Stomach (tissue), 9 donors: ENCODE results near the gene C4orf50. TPM values are rescaled to one million over a fixed set of nuclear protein-coding genes. Genes with fewer than 3 reads are reported as not detected.
A peak's percentile ranks its signal among the peaks of the same experiment; 100 is the strongest.

Source experiments
- DNase-seq, 2 donors: peaks; one replicate each; pipeline versions ENCODE4 v3.0.0 to v3.0.0-alpha.2; 2013 to 2019
- H3K27ac ChIP-seq, 5 donors: fragments of 200-600 bp in 4 of 5; sonication (generic) in 4 of 5; one replicate each; pipeline ENCODE4 v1.5.1; 2013 to 2019; ENCODE audit warnings: mild to moderate bottlenecking in 1 of 5, moderate library complexity in 1 of 5
- H3K27me3 ChIP-seq, 3 donors: fragments of 200-600 bp; sonication (generic); one replicate each; pipeline ENCODE4 v1.5.1; 2017 to 2019; ENCODE audit warnings: mixed run types in 1 of 3
- H3K36me3 ChIP-seq, 4 donors: fragments of 200-600 bp; sonication (generic); 1 replicate in 3 of 4; 2 replicates in 1 of 4; pipeline ENCODE4 v1.5.1; 2016 to 2019
- H3K4me1 ChIP-seq, 4 donors: fragments of 200-600 bp; sonication (generic); one replicate each; pipeline ENCODE4 v1.5.1; 2016 to 2019
- H3K4me3 ChIP-seq, 4 donors: fragments of 200-600 bp; sonication (generic) in 3 of 4; one replicate each; pipeline ENCODE4 v1.5.1; 2016 to 2019; ENCODE audit warnings: mild to moderate bottlenecking in 1 of 4
- H3K9me3 ChIP-seq, 4 donors: fragments of 200-600 bp; sonication (generic); one replicate each; pipeline ENCODE4 v1.5.1; 2016 to 2019
- CTCF ChIP-seq, 7 experiments: fragments of 450-650 bp in 4 of 7; fragments of 200-600 bp in 3 of 7; sonication (generic) in 3 of 7; IDR thresholded peaks; one replicate each; pipeline ENCODE4 v1.5.1; 2016 to 2019; ENCODE audit warnings: antibody characterized with exemption in 7 of 7, control low read depth in 2 of 7, mild to moderate bottlenecking in 1 of 7
- EP300 ChIP-seq: sonication (generic); formaldehyde crosslinking; IDR thresholded peaks from one replicate; pipeline ENCODE4 v1.6.1; 2017; ENCODE audit warnings: antibody characterized with exemption
- POLR2A ChIP-seq, 4 donors: fragments of 450-650 bp; IDR thresholded peaks; one replicate each; pipeline ENCODE4 v1.6.1; 2016; ENCODE audit warnings: antibody characterized with exemption in 4 of 4, control low read depth in 2 of 4, mild to moderate bottlenecking in 1 of 4, moderate library complexity in 1 of 4
- POLR2AphosphoS5 ChIP-seq, 3 donors: sonication (generic); formaldehyde crosslinking; IDR thresholded peaks; one replicate each; pipeline ENCODE4 v1.6.1; 2016; ENCODE audit warnings: antibody characterized with exemption in 3 of 3
- WGBS, 5 donors: extraction: QIAGEN DNeasy Blood & Tissue Kit in 3 of 5; methylation state at CpG; one replicate each; pipeline versions ENCODE4 v1.1.5 to v1.1.7; 2013 to 2018; 5-methylcytosine and 5-hydroxymethylcytosine counted together
- intact Hi-C: fragments of 100-400 bp; cut with DNase I; formaldehyde crosslinking; loops from one replicate; pipeline ENCODE4 v1.15.1; 2023; ENCODE audit warnings: low total_unique reads
- polyA plus RNA-seq, 3 donors: library from polyadenylated mRNA; stranded (reverse); fragments of 200-250 nt; gene quantifications; one replicate each; pipeline ENCODE4 v1.2.3, GENCODE V29; 2013
- total RNA-seq, 5 donors: library from RNA; depleted of rRNA; stranded (reverse); fragments of >200 nt; gene quantifications; one replicate each; pipeline versions ENCODE4 v1.1.0 to v1.2.3, GENCODE V29; 2014 to 2016
- donor health status: healthy with polysubstance abuse.
- donor health status: Bipolar disorder and iron deficiency.
- donor health status: healthy.

C4orf50 gene
- total and polyA plus RNA-seq, 8 donors: under 0.01 to 1.8 (median 0.85) TPM; not detected in 4

DNA sequence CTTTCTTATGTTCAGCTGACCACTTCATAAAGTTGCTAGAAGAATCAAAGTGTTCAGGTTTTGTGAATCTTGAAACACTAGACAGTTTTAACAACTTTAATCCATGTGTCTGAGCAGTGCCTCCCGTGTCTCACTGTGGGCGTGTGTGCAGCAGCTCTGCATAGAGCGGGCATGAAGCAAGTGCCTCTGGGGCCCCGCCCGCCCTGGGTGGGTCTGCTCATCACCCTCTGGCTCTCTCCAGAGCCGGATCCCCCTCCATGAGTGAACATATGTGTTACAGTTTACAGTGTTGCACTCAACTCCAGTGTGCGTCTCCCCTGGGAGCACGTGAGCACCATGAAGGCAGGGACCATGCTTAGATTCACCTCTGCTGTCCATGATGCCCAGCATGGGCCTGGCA lies 87.8 kb downstream of the C4orf50 start:
- no peak for TF ChIP-seq EP300
- TF ChIP-seq CTCF (IDR thresholded peaks at IDR 0.05): no peak
- Histone ChIP-seq H3K4me1 (no peaks in the 10 kb centered on the region), H3K9me3 (no peaks in the 10 kb centered on the region), H3K27ac (no peak overlapping the region), H3K4me3 (no peak overlapping the region), H3K27me3 (peaks cover 0 to 80% (median 3%) of the 10 kb centered on the region in 3 donors), H3K36me3 (no peaks in the 10 kb centered on the region)
- WGBS, 5 donors: 69 to 83% (median 75%) methylated on average over 8 of the region's 8 CpGs
- peak in 1 of 2 donors; percentile 20 for DNase-seq
- intact Hi-C loops: no loop called here

DNA sequence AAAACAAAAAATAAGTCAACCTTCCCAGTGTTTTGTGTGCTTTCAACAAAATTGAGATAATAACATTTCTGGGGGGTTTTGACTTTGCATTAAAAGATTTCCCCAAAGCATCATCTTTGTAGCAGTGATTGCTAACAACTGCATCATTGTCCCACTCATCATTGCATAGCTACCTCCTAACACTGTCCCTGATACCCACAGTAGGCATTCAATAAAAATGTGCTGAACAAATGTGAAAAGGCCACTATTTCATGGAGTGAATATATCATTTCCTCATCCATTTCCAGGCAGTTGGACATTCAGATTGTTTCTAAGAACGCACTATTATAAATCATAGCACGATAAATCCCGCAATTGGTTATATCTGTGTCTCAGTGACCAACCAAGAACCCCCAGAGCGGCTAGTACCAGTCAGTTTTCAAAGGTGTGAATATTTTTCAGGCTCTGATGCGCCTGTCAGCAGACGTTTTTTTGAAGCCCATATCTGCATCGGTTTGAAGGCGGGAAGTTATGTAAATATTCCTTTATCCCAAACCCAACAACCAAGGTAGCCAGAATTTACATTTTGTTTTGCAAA lies 89.3 kb downstream of the C4orf50 start:
- peaks cover 0 to 74% (median 3%) of the 10 kb centered on the region in 3 donors for H3K27me3 ChIP-seq
- H3K27ac ChIP-seq: no peak overlapping the region
- no peaks in the 10 kb centered on the region for H3K36me3 ChIP-seq
- H3K4me1 ChIP-seq: no peaks in the 10 kb centered on the region
- H3K9me3 ChIP-seq: no peaks in the 10 kb centered on the region
- DNase-seq: no peak
- intact Hi-C loops: no loop called here
- no peak for TF ChIP-seq EP300
- WGBS, 5 donors: 50 to 66% (median 53%) methylated on average over 8 of the region's 8 CpGs
- no peak overlapping the region for H3K4me3 ChIP-seq

DNA sequence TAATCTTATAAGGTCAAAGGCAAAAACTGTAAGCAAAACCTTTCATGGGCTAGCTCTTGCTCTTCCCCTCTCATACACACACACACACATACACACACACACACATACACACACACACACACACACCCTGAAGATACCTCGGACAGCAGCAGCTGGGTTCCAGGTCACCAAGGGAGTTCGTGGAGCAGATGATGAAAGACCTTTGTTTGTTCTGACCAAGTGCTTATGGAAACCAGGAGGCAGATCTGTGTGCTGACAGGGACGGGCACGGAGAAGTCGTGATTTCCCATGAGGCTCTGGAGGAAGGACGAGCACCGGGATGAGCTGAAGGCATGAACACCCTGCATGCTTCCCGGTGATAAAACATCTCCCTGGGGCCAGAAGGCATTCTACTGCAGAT lies 90.0 kb downstream of the C4orf50 start:
- peaks cover 0 to 71% (median 3%) of the 10 kb centered on the region in 3 donors for H3K27me3 ChIP-seq
- H3K36me3 ChIP-seq: no peaks in the 10 kb centered on the region
- DNase-seq: no peak

DNA sequence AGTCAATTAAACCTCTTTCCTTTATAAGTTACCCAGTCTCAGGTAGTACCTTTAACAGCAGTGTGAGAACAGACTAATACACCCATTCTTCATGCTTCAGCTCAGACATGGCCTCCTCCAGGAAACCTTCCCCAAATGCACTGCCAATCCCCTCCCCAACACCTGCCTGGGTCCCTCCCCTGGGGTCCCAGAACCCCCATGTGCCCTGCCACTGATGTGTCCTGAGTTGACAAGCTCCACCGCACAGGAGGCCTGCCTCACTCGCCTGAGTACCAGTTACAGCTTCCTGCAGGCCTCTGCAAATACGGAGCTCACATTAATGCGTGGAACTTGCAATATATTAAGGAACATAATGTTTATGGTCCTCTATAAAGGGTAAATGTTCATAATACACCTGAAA lies 90.5 kb downstream of the C4orf50 start:
- no peak overlapping the region for H3K4me3 ChIP-seq
- no peak for TF ChIP-seq CTCF (IDR thresholded peaks at IDR 0.05)
- no peak for TF ChIP-seq POLR2A (IDR thresholded peaks at IDR 0.05)
- no peak for TF ChIP-seq EP300
- TF ChIP-seq POLR2AphosphoS5 (IDR thresholded peaks at IDR 0.05): no peak
- H3K9me3 ChIP-seq: no peaks in the 10 kb centered on the region
- intact Hi-C loops: no loop called here
- no peaks in the 10 kb centered on the region for H3K36me3 ChIP-seq
- H3K27ac ChIP-seq: no peak overlapping the region
- no peaks in the 10 kb centered on the region for H3K4me1 ChIP-seq
- no peak for DNase-seq
- peaks cover under 1 to 71% (median 3%) of the 10 kb centered on the region in 3 donors for H3K27me3 ChIP-seq
- WGBS, 5 donors: 65 to 87% (median 72%) methylated on average over 4 of the region's 4 CpGs

More for the DNA sequence above, 90.0 kb downstream of the C4orf50 start:
- no peak for TF ChIP-seq EP300
- no peak for TF ChIP-seq CTCF (IDR thresholded peaks at IDR 0.05)
- TF ChIP-seq POLR2AphosphoS5 (IDR thresholded peaks at IDR 0.05): no peak
- no peak for TF ChIP-seq POLR2A (IDR thresholded peaks at IDR 0.05)
- Histone ChIP-seq H3K27ac (no peak overlapping the region), H3K4me1 (no peaks in the 10 kb centered on the region), H3K9me3 (no peaks in the 10 kb centered on the region), H3K4me3 (no peak overlapping the region)
- WGBS, 5 donors: 58 to 62% (median 59%) methylated on average over 8 of the region's 8 CpGs
- intact Hi-C loops: no loop called here

GRCh38 chr4:5927116-5927515 lies 91.1 kb downstream of the C4orf50 start:
- no peak overlapping the region for H3K4me3 ChIP-seq
- intact Hi-C loops: no loop called here
- H3K27ac ChIP-seq: no peak overlapping the region
- DNase-seq: no peak
- 76 to 81% (median 78%) methylated on average over 3 of the region's 3 CpGs for WGBS, 5 donors
- H3K36me3 ChIP-seq: no peaks in the 10 kb centered on the region
- H3K9me3 ChIP-seq: no peaks in the 10 kb centered on the region
- peaks cover 1 to 71% (median 5%) of the 10 kb centered on the region in 3 donors for H3K27me3 ChIP-seq
- TF ChIP-seq CTCF (IDR thresholded peaks at IDR 0.05): no peak
- TF ChIP-seq POLR2AphosphoS5 (IDR thresholded peaks at IDR 0.05): no peak
- no peak for TF ChIP-seq POLR2A (IDR thresholded peaks at IDR 0.05)
- TF ChIP-seq EP300: no peak
- H3K4me1 ChIP-seq: no peaks in the 10 kb centered on the region
